Endothelial cell (in vitro differentiated cells): ENCODE data around the gene TRRAP. TPM values are rescaled to one million over a fixed set of nuclear protein-coding genes. Genes with fewer than 3 reads are reported as not detected.

Experiments
- DNase-seq: peaks from one replicate; pipeline ENCODE4 v3.0.0; 2021; ENCODE audit warnings: low spot score
- H3K27ac Mint-ChIP-seq: one replicate; pipeline ENCODE4 v1.8.0; 2021; ENCODE audit warnings: mixed read lengths, inconsistent platforms; ENCODE audit not compliant: unreplicated experiment
- H3K27me3 Mint-ChIP-seq: one replicate; pipeline ENCODE4 v1.8.0; 2021; ENCODE audit warnings: mild to moderate bottlenecking, moderate library complexity, mixed read lengths, inconsistent platforms; ENCODE audit not compliant: unreplicated experiment
- H3K36me3 Mint-ChIP-seq: one replicate; pipeline ENCODE4 v1.8.0; 2021; ENCODE audit warnings: mild to moderate bottlenecking, low read depth, mixed read lengths, inconsistent platforms; ENCODE audit not compliant: unreplicated experiment
- H3K4me1 Mint-ChIP-seq: one replicate; pipeline ENCODE4 v1.8.0; 2021; ENCODE audit warnings: mild to moderate bottlenecking, mixed read lengths, inconsistent platforms; ENCODE audit not compliant: unreplicated experiment
- H3K4me3 Mint-ChIP-seq: one replicate; pipeline ENCODE4 v1.8.0; 2021; ENCODE audit warnings: mild to moderate bottlenecking, mixed read lengths, inconsistent platforms; ENCODE audit not compliant: unreplicated experiment
- H3K9me3 Mint-ChIP-seq: one replicate; pipeline ENCODE4 v1.8.0; 2021; ENCODE audit warnings: mixed read lengths, inconsistent platforms; ENCODE audit not compliant: unreplicated experiment
- CTCF ChIP-seq: fragments of 200-600 bp; sonication (generic); IDR thresholded peaks from one replicate; pipeline ENCODE4 v1.5.0; 2021; ENCODE audit warnings: antibody characterized with exemption; ENCODE audit not compliant: unreplicated experiment
- total RNA-seq: library from RNA; stranded (reverse); fragmentation: NEBNext Ultra II Directional; extraction: Animal tissue kit (Norgen Biotek cat#: 25700); gene quantifications from one replicate; pipeline ENCODE4 v1.2.1, GENCODE V29; 2021; ENCODE audit not compliant: unreplicated experiment

Gene TRRAP
- total RNA-seq, 1 donor from 2014 or later: 53.5 TPM

GRCh38 chr7:98834949-98835348 is 43.4 kb upstream of the TRRAP start:
- Mint-ChIP-seq H3K36me3 (no peaks in the 10 kb centered on the region), H3K27ac (no peak overlapping the region), H3K9me3 (no peaks in the 10 kb centered on the region), H3K4me3 (no peak overlapping the region), H3K4me1 (peaks cover 5% of the 10 kb centered on the region), H3K27me3 (no peaks in the 10 kb centered on the region)
- no peak for TF ChIP-seq CTCF
- no peak for DNase-seq

- Mint-ChIP-seq H3K27ac (no peak overlapping the region), H3K4me3 (no peak overlapping the region)
These were observed 41.3 kb upstream of the TRRAP start for GRCh38 chr7:98836811-98837629.

GRCh38 chr7:98837630-98837972 is 40.7 kb upstream of the TRRAP start:
- no peaks in the 10 kb centered on the region for H3K36me3 Mint-ChIP-seq
- no peak for DNase-seq
- H3K4me3 Mint-ChIP-seq: no peak overlapping the region
- no peaks in the 10 kb centered on the region for H3K9me3 Mint-ChIP-seq
- TF ChIP-seq CTCF: no peak
- no peak overlapping the region for H3K27ac Mint-ChIP-seq
- H3K27me3 Mint-ChIP-seq: no peaks in the 10 kb centered on the region
- peaks cover 5% of the 10 kb centered on the region for H3K4me1 Mint-ChIP-seq

More at GRCh38 chr7:98836811-98837629, 41.3 kb upstream of the TRRAP start:
- TF ChIP-seq CTCF: peak; percentile 56
- peaks cover 5% of the 10 kb centered on the region for H3K4me1 Mint-ChIP-seq
- H3K9me3 Mint-ChIP-seq: no peaks in the 10 kb centered on the region
- H3K36me3 Mint-ChIP-seq: no peaks in the 10 kb centered on the region
- peak; percentile 61 for DNase-seq
- no peaks in the 10 kb centered on the region for H3K27me3 Mint-ChIP-seq

GRCh38 chr7:98840096-98840495 is 38.2 kb upstream of the TRRAP start:
- no peak overlapping the region for H3K27ac Mint-ChIP-seq
- no peak for TF ChIP-seq CTCF
- H3K4me3 Mint-ChIP-seq: no peak overlapping the region
- no peak for DNase-seq
- no peaks in the 10 kb centered on the region for H3K27me3 Mint-ChIP-seq
- H3K9me3 Mint-ChIP-seq: no peaks in the 10 kb centered on the region
- H3K4me1 Mint-ChIP-seq: peaks cover 5% of the 10 kb centered on the region
- H3K36me3 Mint-ChIP-seq: no peaks in the 10 kb centered on the region

GRCh38 chr7:98840722-98841121 is 37.6 kb upstream of the TRRAP start:
- no peak for DNase-seq
- H3K4me1 Mint-ChIP-seq: peaks cover 5% of the 10 kb centered on the region
- no peak overlapping the region for H3K4me3 Mint-ChIP-seq
- H3K36me3 Mint-ChIP-seq: no peaks in the 10 kb centered on the region
- H3K27ac Mint-ChIP-seq: no peak overlapping the region
- no peak for TF ChIP-seq CTCF
- no peaks in the 10 kb centered on the region for H3K9me3 Mint-ChIP-seq
- H3K27me3 Mint-ChIP-seq: no peaks in the 10 kb centered on the region
